ENCODE measurements around the gene DOCK3.
A peak's percentile ranks its signal among the peaks of the same experiment; 100 is the strongest.
"Not testable (repeated sequence)": the region's sequence is repeated elsewhere in the genome, so short reads cannot be mapped to it uniquely, and the experiment has no call there.

DOCK3 gene

GRCh38 chr3:50923955-50924354 is 249.2 kb downstream of the DOCK3 start:
- peaks cover 0 to 11% of the 10 kb centered on the region in 2 donors for H3K9me3 Mint-ChIP-seq
- no peak for DNase-seq
- no peak for ATAC-seq
- no peak overlapping the region for H3K27ac Mint-ChIP-seq
- H3K27me3 Mint-ChIP-seq: peaks cover 7% of the 10 kb centered on the region
- H3K4me1 Mint-ChIP-seq: peaks cover 10% of the 10 kb centered on the region
- no peak overlapping the region for H3K4me3 Mint-ChIP-seq

- DNase-seq (no peak), ATAC-seq (no peak)
- Mint-ChIP-seq H3K4me3 (no peak overlapping the region), H3K27ac (no peak overlapping the region), H3K9me3 (peaks cover 0 to 11% of the 10 kb centered on the region in 2 donors), H3K4me1 (peaks cover 10% of the 10 kb centered on the region), H3K27me3 (peaks cover 7% of the 10 kb centered on the region)
Measured at GRCh38 chr3:50924638-50925037, 249.9 kb downstream of the DOCK3 start.

GRCh38 chr3:50926868-50927267 is 252.1 kb downstream of the DOCK3 start:
- peaks cover 0 to 11% of the 10 kb centered on the region in 2 donors for H3K9me3 Mint-ChIP-seq
- ATAC-seq (no peak), DNase-seq (no peak)
- H3K4me1 Mint-ChIP-seq: peaks cover 10% of the 10 kb centered on the region
- H3K27me3 Mint-ChIP-seq: peaks cover 7% of the 10 kb centered on the region
- H3K27ac Mint-ChIP-seq: no peak overlapping the region
- no peak overlapping the region for H3K4me3 Mint-ChIP-seq

GRCh38 chr3:50930371-50931208 is 255.9 kb downstream of the DOCK3 start:
- DNase-seq (no peak), ATAC-seq (peak; percentile 35)
- Mint-ChIP-seq H3K9me3 (peaks cover 0 to 14% of the 10 kb centered on the region in 2 donors), H3K27me3 (no peaks in the 10 kb centered on the region), H3K4me1 (peaks cover 10% of the 10 kb centered on the region), H3K27ac (no peak overlapping the region), H3K4me3 (no peak overlapping the region)

- not testable (repeated sequence) for H3K4me3 Mint-ChIP-seq, DNase-seq, H3K27ac Mint-ChIP-seq, ATAC-seq, H3K27me3 Mint-ChIP-seq, H3K4me1 Mint-ChIP-seq
- peaks cover 0 to 17% of the 10 kb centered on the region in 2 donors for H3K9me3 Mint-ChIP-seq
Measured at GRCh38 chr3:50932918-50933317, 258.2 kb downstream of the DOCK3 start.

GRCh38 chr3:50936389-50936788 is 261.7 kb downstream of the DOCK3 start:
- Mint-ChIP-seq H3K4me3 (no peak overlapping the region), H3K27me3 (no peaks in the 10 kb centered on the region), H3K4me1 (no peaks in the 10 kb centered on the region), H3K9me3 (peaks cover 0 to 17% of the 10 kb centered on the region in 2 donors), H3K27ac (no peak overlapping the region)
- ATAC-seq (no peak), DNase-seq (no peak)

- Mint-ChIP-seq H3K4me1 (peaks cover 16% of the 10 kb centered on the region), H3K9me3 (no peaks in the 10 kb centered on the region), H3K4me3 (no peak overlapping the region), H3K27me3 (peaks cover 22% of the 10 kb centered on the region), H3K27ac (no peak overlapping the region)
- ATAC-seq (no peak), DNase-seq (no peak)
Measured at GRCh38 chr3:50947419-50947818, 272.7 kb downstream of the DOCK3 start.

GRCh38 chr3:50950591-50950990 is 275.9 kb downstream of the DOCK3 start:
- ATAC-seq (no peak), DNase-seq (no peak)
- peak overlapping the region; percentile 75 to 79 for H3K4me3 Mint-ChIP-seq
- H3K4me1 Mint-ChIP-seq: peaks cover 16% of the 10 kb centered on the region
- peaks cover 22% of the 10 kb centered on the region for H3K27me3 Mint-ChIP-seq
- H3K27ac Mint-ChIP-seq: peak overlapping the region; percentile 81 to 87
- no peaks in the 10 kb centered on the region for H3K9me3 Mint-ChIP-seq

- H3K4me1 Mint-ChIP-seq: peaks cover 16% of the 10 kb centered on the region
- no peak overlapping the region for H3K4me3 Mint-ChIP-seq
- no peak overlapping the region for H3K27ac Mint-ChIP-seq
- H3K27me3 Mint-ChIP-seq: peaks cover 15% of the 10 kb centered on the region
- DNase-seq (no peak), ATAC-seq (no peak)
- no peaks in the 10 kb centered on the region for H3K9me3 Mint-ChIP-seq
Measured at GRCh38 chr3:50953825-50954414, 279.2 kb downstream of the DOCK3 start.

GRCh38 chr3:50961386-50961785 is 286.7 kb downstream of the DOCK3 start:
- H3K9me3 Mint-ChIP-seq: no peaks in the 10 kb centered on the region
- H3K27me3 Mint-ChIP-seq: no peaks in the 10 kb centered on the region
- DNase-seq (no peak), ATAC-seq (no peak)
- H3K4me3 Mint-ChIP-seq: no peak overlapping the region
- no peaks in the 10 kb centered on the region for H3K4me1 Mint-ChIP-seq
- no peak overlapping the region for H3K27ac Mint-ChIP-seq

GRCh38 chr3:50971487-50971924 is 296.8 kb downstream of the DOCK3 start:
- ATAC-seq (peak; percentile 91), DNase-seq (peak; percentile 51 to 53)
- Mint-ChIP-seq H3K9me3 (no peaks in the 10 kb centered on the region), H3K4me3 (no peak overlapping the region), H3K4me1 (no peaks in the 10 kb centered on the region), H3K27me3 (no peaks in the 10 kb centered on the region), H3K27ac (no peak overlapping the region)

GRCh38 chr3:50972029-50972428 is 297.3 kb downstream of the DOCK3 start:
- H3K27ac Mint-ChIP-seq: no peak overlapping the region
- no peaks in the 10 kb centered on the region for H3K9me3 Mint-ChIP-seq
- H3K27me3 Mint-ChIP-seq: no peaks in the 10 kb centered on the region
- ATAC-seq (peak; percentile 31), DNase-seq (no peak)
- H3K4me1 Mint-ChIP-seq: no peaks in the 10 kb centered on the region
- H3K4me3 Mint-ChIP-seq: no peak overlapping the region

GRCh38 chr3:50978586-50978985 is 303.9 kb downstream of the DOCK3 start:
- H3K4me1 Mint-ChIP-seq, H3K4me3 Mint-ChIP-seq, DNase-seq, H3K27me3 Mint-ChIP-seq, ATAC-seq, H3K27ac Mint-ChIP-seq: not testable (repeated sequence)
- H3K9me3 Mint-ChIP-seq: peaks cover 6 to 14% of the 10 kb centered on the region in 2 donors

GRCh38 chr3:50978991-50979667 is 304.4 kb downstream of the DOCK3 start:
- ATAC-seq: no peak
- no peak overlapping the region for H3K27ac Mint-ChIP-seq
- no peaks in the 10 kb centered on the region for H3K27me3 Mint-ChIP-seq

GRCh38 chr3:50982540-50983325 is 308.0 kb downstream of the DOCK3 start:
- DNase-seq: no peak
- no peak overlapping the region for H3K4me3 Mint-ChIP-seq
- H3K4me1 Mint-ChIP-seq: no peaks in the 10 kb centered on the region
- ATAC-seq: no peak
- H3K9me3 Mint-ChIP-seq: peaks cover 6 to 7% of the 10 kb centered on the region in 2 donors
- H3K27ac Mint-ChIP-seq: no peak overlapping the region
- H3K27me3 Mint-ChIP-seq: no peaks in the 10 kb centered on the region

More at GRCh38 chr3:50978991-50979667, 304.4 kb downstream of the DOCK3 start:
- DNase-seq: no peak
- Mint-ChIP-seq H3K9me3 (peaks cover 6 to 14% of the 10 kb centered on the region in 2 donors), H3K4me3 (no peak overlapping the region), H3K4me1 (no peaks in the 10 kb centered on the region)
